Vagina (tissue), 2 donors: ENCODE measurements around the gene RPTOR.

Source experiments
- POLR2A ChIP-seq, 2 donors: fragments of 450-650 bp; IDR thresholded peaks; one replicate each; pipeline ENCODE4 v1.6.1; 2017; ENCODE audit warnings: antibody characterized with exemption in 2 of 2, mild to moderate bottlenecking in 2 of 2, moderate library complexity in 2 of 2
- POLR2AphosphoS5 ChIP-seq, 2 donors: sonication (generic); formaldehyde crosslinking; IDR thresholded peaks; one replicate each; pipeline ENCODE4 v1.9.0; 2017; ENCODE audit warnings: antibody characterized with exemption in 2 of 2, mild to moderate bottlenecking in 2 of 2, low read depth in 1 of 2; ENCODE audit not compliant: insufficient read depth in 1 of 2
- TF ChIP-seq, protein P1 (sequence below), 3 experiments: fragments of 450-650 bp in 2 of 3; fragments of 200-600 bp in 1 of 3; sonication (generic) in 1 of 3; IDR thresholded peaks; one replicate each; pipeline ENCODE4 v1.5.1; 2017 to 2019; ENCODE audit warnings: antibody characterized with exemption in 3 of 3, mild to moderate bottlenecking in 2 of 3, moderate library complexity in 2 of 3

GRCh38 chr17:80719449-80719848 lies 174.8 kb downstream of the RPTOR start:
- TF ChIP-seq, protein P1, sequence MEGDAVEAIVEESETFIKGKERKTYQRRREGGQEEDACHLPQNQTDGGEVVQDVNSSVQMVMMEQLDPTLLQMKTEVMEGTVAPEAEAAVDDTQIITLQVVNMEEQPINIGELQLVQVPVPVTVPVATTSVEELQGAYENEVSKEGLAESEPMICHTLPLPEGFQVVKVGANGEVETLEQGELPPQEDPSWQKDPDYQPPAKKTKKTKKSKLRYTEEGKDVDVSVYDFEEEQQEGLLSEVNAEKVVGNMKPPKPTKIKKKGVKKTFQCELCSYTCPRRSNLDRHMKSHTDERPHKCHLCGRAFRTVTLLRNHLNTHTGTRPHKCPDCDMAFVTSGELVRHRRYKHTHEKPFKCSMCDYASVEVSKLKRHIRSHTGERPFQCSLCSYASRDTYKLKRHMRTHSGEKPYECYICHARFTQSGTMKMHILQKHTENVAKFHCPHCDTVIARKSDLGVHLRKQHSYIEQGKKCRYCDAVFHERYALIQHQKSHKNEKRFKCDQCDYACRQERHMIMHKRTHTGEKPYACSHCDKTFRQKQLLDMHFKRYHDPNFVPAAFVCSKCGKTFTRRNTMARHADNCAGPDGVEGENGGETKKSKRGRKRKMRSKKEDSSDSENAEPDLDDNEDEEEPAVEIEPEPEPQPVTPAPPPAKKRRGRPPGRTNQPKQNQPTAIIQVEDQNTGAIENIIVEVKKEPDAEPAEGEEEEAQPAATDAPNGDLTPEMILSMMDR (IDR thresholded peaks at IDR 0.05): no peak
- no peak for TF ChIP-seq POLR2AphosphoS5 (IDR thresholded peaks at IDR 0.05; ENCODE audit: insufficient read depth in 1 of 2, low read depth in 1 of 2)
- no peak for TF ChIP-seq POLR2A (IDR thresholded peaks at IDR 0.05)
